HG03066 (cell line): ENCODE data around the gene PSENEN.

Experiments used
- ATAC-seq: cut with Tn5 transposase; IDR thresholded peaks from one replicate; pipeline ENCODE4 v1.9.1; 2021; ENCODE audit warnings: low read depth; ENCODE audit not compliant: unreplicated experiment

Gene PSENEN

GRCh38 chr19:35745328-35746086, at the start of gene PSENEN, which contains the start of gene U2AF1L4:
PSENEN (plus strand) TSS chr19:35745651; CDS start chr19:35745931, 280 bp downstream.
U2AF1L4 (minus strand) TSS chr19:35745418; CDS start chr19:35745391, 27 bp downstream.
- ATAC-seq: peak; percentile 34

GRCh38 chr19:35695895-35696422, 49.5 kb upstream of the PSENEN start:
- ATAC-seq: no peak

GRCh38 chr19:35696835-35697234, 48.6 kb upstream of the PSENEN start:
- ATAC-seq: no peak

- ATAC-seq: peak; percentile 93
Measured at GRCh38 chr19:35702223-35703012, 43.0 kb upstream of the PSENEN start.

- no peak for ATAC-seq
Measured at GRCh38 chr19:35703343-35703742, 42.1 kb upstream of the PSENEN start.

- ATAC-seq: no peak
Measured at GRCh38 chr19:35704218-35704617, 41.2 kb upstream of the PSENEN start, which contains the start of gene ZBTB32. ZBTB32 (plus strand) TSS chr19:35704558; CDS start chr19:35714627, 10,069 bp downstream.

GRCh38 chr19:35708391-35708790, 37.1 kb upstream of the PSENEN start:
- no peak for ATAC-seq

- no peak for ATAC-seq
Measured at GRCh38 chr19:35710784-35711723, 34.4 kb upstream of the PSENEN start.

- no peak for ATAC-seq
Measured at GRCh38 chr19:35712567-35713505, 32.6 kb upstream of the PSENEN start.

GRCh38 chr19:35713506-35713850, 32.0 kb upstream of the PSENEN start:
- no peak for ATAC-seq

GRCh38 chr19:35713904-35714495, 31.5 kb upstream of the PSENEN start:
- ATAC-seq: no peak

GRCh38 chr19:35714601-35715354, 30.7 kb upstream of the PSENEN start:
- ATAC-seq: no peak

- ATAC-seq: no peak
Measured at GRCh38 chr19:35715355-35715809, 30.1 kb upstream of the PSENEN start.

- no peak for ATAC-seq
Measured at GRCh38 chr19:35715981-35716800, 29.3 kb upstream of the PSENEN start.

- ATAC-seq: peak; percentile 44
Measured at GRCh38 chr19:35716801-35717664, 28.4 kb upstream of the PSENEN start.

- ATAC-seq: peak; percentile 42
Measured at GRCh38 chr19:35717665-35718344, 27.6 kb upstream of the PSENEN start, which contains the start of gene KMT2B. KMT2B (plus strand) TSS chr19:35718003; CDS start chr19:35718019, 16 bp downstream.
